HG03280 (cell line): ENCODE measurements around the gene SMDT1.
A peak's percentile ranks its signal among the peaks of the same experiment; 100 is the strongest.

Experiments
- ATAC-seq: cut with Tn5 transposase; IDR thresholded peaks from one replicate; pipeline ENCODE4 v1.9.1; 2021; ENCODE audit warnings: mild to moderate bottlenecking, moderate library complexity; ENCODE audit not compliant: unreplicated experiment

The SMDT1 gene, protein sequence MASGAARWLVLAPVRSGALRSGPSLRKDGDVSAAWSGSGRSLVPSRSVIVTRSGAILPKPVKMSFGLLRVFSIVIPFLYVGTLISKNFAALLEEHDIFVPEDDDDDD

DNA sequence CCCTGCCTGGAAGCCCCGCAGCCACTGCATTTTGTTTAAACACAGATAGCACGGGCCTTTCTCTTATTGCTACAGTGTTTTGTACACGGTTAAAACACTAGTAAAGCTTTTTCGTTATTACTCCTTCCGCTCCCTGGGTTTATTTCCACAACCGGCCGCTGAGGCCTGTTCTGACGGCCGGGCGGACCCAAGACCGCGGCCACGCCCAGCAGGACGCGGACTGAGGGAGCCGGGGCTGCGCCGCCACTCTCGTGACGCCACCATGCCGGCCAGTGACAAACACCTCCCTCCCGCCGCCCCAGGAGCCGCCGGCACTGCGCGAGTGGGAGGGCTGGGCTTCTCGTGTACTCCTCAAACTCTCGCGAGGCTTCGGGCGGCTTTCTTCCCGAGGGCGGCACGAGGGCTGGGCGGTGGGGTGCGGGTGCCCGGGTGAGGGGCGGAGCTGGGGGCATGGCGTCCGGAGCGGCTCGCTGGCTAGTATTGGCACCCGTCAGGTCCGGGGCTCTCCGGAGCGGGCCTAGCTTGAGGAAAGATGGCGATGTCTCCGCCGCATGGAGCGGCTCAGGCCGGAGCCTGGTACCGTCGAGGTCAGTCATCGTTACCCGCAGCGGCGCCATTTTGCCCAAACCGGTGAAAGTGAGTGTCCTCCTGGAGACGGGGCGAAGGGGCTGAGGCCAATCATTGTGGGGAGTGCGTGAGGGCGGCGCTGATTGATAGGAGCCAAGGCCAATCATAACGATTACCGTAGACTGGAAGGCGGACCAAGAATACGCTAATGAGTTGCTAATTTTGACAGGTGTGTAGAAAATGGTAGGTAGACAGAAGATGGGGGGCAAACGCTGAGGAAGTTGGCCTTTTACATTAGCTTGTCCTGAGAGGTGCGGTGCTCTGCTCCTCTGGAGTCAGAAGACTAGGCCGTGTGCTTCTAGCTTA is at the start of gene SMDT1:
TSS of gene SMDT1 (plus strand) at position 382 of the 933 bp plus-strand sequence. CDS start at position 451, 69 bp downstream.
- peak; percentile 80 for ATAC-seq

DNA sequence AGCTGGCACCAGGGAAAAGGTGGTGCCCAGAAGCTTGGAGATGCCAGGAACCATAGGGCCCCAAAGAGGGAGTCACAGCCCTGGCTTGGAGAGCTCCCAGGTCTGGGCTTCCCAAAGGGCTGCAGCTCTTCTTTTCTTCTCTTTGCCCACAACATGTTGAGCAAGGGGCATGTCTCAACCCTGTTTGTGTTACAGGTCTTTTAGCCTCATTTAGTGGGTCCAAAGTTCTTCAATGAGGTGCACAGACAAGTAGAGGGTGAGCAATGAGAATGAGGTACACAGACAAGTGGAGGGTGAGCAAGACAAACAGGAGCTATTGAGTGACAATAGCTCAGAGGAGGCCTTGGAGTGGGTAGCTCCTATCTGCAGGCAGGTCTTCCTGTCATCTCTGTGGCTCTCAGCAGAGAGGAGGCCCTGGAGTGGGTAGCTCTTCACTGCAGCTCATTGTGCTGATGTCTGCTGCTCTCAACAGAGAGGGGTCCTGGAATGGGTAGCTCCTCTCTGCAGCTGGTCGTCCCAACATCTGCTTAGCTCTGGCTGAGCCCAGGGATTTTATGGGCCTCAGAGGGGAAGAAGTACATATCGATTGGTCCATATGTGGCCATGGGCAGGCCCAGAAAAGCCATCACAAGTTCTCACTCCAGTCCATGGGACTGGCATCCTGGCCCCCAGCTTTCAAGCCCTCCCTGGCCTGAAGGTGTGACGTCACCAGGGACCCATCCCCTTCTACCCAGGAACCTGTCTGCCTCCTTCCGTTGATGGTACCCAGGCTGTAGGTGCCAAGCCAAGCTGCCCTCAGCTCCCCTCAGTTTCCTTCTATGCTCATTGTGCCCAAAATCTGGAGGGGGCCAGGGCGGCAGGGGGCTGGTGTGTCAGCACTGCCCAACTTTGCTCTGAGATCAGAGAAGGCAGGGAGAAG is 46.0 kb upstream of the SMDT1 start:
- no peak for ATAC-seq

GRCh38 chr22:42035256-42035655 is 44.2 kb upstream of the SMDT1 start:
- ATAC-seq: no peak

GRCh38 chr22:42039271-42039670 is 40.2 kb upstream of the SMDT1 start:
- ATAC-seq: no peak

DNA sequence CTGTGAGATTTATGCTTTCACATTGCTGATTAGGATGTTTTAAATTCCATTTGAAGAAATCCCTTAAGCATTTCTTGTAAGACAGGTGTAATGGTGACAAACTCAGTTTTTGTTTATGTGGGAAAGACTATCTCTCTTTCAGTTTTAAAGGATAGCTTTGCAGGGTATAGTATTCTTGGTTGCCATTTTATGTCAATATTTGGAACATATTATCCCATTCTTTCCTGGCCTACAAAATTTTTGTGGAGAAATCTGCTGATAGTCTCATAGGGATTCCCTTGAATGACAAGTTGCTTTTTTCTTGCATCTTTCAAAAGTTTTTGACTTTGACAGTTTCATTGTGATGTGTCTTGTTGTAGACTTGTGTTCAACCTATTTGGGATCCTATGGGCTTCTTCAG is 37.7 kb upstream of the SMDT1 start:
- no peak for ATAC-seq

GRCh38 chr22:42050641-42051180 is 28.8 kb upstream of the SMDT1 start:
- no peak for ATAC-seq

- no peak for ATAC-seq
These were observed 26.7 kb upstream of the SMDT1 start for GRCh38 chr22:42052765-42053164.

GRCh38 chr22:42056757-42057511 is 22.6 kb upstream of the SMDT1 start:
- no peak for ATAC-seq

DNA sequence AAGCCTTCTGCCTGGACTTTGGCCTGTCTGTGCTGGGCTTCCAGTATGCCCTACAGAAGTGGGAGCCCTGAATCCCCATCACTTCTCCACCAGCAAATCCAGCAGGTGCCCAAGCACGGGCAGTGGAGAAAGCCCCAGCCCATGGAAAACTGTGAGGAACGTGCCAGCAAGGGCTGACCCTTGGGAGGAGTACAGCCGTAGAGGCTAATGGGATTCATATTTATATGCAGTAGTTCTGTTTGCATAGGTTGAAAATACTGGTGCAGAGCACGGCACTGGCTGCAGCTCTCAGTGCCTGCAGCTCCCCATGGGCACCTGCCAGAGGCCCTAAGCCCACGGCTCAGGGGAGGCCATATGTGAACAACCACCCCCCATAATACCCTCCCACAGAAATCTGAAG is 19.0 kb upstream of the SMDT1 start:
- no peak for ATAC-seq

DNA sequence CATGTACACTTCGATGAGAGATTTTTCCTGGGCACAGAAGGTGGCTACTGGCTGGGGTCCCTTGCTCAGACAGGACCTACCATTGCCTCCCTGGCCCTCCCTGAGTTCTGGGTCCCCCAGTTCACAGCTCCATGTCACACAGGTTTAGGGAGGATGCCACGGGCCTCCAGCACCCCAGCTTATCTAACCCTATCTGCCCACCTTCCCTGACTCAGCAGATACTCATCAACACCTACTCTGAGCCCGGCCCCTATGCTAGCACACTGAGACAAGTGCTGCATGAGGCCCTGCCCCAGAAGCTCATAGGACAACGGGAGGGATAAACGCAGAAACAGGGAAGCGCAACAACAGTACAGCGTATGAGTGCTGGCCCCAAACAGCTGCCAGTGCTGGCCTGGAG is 18.5 kb upstream of the SMDT1 start:
- ATAC-seq: no peak

GRCh38 chr22:42062506-42063170 is 16.9 kb upstream of the SMDT1 start:
- ATAC-seq: no peak

GRCh38 chr22:42064629-42065028 is 14.9 kb upstream of the SMDT1 start:
- ATAC-seq: no peak

GRCh38 chr22:42065438-42066125 is 13.9 kb upstream of the SMDT1 start:
- ATAC-seq: no peak

DNA sequence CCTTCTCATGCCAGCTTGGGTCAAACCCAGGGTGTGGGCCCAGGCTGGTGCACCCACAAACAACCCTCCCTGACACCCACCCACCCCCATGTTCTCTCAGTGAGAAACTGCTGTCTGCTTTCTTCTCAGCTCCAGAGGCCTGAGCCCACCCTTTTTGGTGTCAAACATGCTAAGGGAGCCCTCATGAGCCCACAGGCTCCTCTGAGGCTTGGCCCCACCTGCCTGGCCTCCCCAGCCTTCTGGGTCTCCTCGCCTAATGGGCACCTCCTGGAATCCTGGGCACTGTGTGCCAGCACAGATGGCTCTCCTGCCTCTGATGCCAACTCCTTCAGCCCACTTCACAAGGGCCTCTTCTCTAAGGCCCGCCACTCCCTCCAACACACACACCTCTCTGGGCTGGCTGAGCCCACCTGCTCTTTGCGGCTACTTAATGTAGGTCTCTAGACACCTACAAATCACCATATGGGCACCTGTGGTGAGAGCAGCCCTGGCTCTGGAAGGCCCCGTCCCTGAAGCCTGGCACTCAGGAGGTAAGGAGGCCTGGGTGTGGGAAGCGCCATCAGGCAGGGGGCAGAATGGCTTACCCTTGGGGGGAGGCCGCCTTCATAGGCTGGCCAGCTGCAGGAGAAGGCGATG is 13.3 kb upstream of the SMDT1 start:
- ATAC-seq: no peak

- ATAC-seq: no peak
These were observed 12.6 kb upstream of the SMDT1 start for GRCh38 chr22:42066937-42067336.

GRCh38 chr22:42067671-42068251 is 11.7 kb upstream of the SMDT1 start:
- ATAC-seq: no peak

- ATAC-seq: no peak
These were observed 11.2 kb upstream of the SMDT1 start for GRCh38 chr22:42068291-42068690.

DNA sequence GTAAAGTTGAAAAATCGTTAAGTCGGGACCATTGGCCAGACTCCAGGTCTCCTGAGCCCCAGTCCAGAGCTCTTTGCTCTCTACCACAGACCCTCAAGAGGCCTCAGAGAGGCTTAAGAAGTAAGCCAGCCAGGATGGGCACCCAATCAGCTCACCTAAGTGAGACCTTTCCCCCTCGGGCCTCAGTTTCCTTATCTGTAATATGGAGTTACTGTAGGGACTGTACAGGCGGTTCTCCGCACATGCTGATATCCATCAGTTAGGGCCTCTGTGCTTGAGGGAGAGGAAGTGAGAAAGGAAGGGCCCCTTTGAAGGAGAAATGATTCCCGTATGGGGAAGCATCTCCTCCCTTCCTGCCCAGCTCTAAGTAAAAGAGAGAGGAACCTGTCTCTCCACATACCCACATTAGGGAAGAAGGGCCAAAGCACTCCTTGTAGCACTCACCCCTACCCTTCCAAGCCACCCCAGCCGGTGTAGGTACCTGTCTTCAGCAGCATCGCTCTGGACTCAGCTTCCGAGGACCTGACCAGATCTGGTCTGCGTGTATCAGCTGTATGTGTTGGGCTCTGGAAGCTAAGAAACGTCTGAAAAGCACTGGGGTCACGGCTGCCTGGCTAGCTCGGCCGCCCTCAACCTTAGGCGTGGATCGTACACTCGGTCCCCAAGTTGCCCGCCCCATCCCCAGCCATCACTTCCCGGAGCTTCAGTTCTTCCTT is 9.5 kb upstream of the SMDT1 start:
- ATAC-seq: peak; percentile 29
